Measurements from ENCODE around the gene OGFOD1.

DNA sequence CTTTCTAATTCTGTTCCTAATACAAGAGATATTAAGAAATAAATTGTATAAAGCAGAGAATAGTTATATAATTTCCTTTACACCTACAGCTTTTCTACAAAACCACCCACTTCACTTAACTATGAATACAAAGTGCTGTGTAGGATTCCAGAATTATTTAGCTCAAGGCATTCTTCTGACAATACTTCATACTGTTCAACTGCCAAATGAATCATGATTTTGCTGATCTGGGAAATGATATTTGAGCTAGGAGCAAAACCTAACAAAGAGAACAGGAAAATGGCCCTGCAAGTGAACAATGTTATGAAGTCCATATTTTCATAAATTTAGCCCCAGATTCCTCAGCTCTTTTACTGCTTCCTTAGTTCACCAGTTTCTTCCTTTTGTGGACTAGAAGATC lies 55.6 kb downstream of the OGFOD1 start:
- TF ChIP-seq ZFX (IDR thresholded peaks at IDR 0.05; ENCODE audit: borderline replicate concordance): no peak
- TF ChIP-seq, protein P1, sequence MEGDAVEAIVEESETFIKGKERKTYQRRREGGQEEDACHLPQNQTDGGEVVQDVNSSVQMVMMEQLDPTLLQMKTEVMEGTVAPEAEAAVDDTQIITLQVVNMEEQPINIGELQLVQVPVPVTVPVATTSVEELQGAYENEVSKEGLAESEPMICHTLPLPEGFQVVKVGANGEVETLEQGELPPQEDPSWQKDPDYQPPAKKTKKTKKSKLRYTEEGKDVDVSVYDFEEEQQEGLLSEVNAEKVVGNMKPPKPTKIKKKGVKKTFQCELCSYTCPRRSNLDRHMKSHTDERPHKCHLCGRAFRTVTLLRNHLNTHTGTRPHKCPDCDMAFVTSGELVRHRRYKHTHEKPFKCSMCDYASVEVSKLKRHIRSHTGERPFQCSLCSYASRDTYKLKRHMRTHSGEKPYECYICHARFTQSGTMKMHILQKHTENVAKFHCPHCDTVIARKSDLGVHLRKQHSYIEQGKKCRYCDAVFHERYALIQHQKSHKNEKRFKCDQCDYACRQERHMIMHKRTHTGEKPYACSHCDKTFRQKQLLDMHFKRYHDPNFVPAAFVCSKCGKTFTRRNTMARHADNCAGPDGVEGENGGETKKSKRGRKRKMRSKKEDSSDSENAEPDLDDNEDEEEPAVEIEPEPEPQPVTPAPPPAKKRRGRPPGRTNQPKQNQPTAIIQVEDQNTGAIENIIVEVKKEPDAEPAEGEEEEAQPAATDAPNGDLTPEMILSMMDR (IDR thresholded peaks at IDR 0.05): no peak

Measured in 22Rv1 (cell line).